A549 treated with AZD9567 at 1 μM for 4 hours (cell line): Measurements from ENCODE around the gene ST8SIA1. TPM values are rescaled to one million over a fixed set of nuclear protein-coding genes. Genes with fewer than 3 reads are reported as not detected.

ENCODE experiments used
- total RNA-seq: library from RNA; stranded (reverse); fragments of 200-300 nt; extraction: Qiagen RNA extraction; gene quantifications from 5 replicates; pipeline ENCODE4 v1.2.3, GENCODE V29; 2022; ENCODE audit not compliant: insufficient read depth

Gene ST8SIA1
- 0.05 to 0.09 TPM in 2 of 5 replicates, not detected in the others for total RNA-seq

GRCh38 chr12:22334410-22335100 is at the start of gene ST8SIA1:
Gene ST8SIA1, minus strand, starts transcription at chr12:22334707. Its CDS starts 475 bp downstream, at chr12:22334232.

Other genes starting within 250 kb of the ST8SIA1 start
- 9.8 to 14.2 TPM (median 12.8 TPM) in 5 replicates for gene C2CD5, start 209.8 kb upstream of the ST8SIA1 start, total RNA-seq